CD14-positive monocyte (primary cell): ENCODE measurements around the gene TMEM60. TPM values are rescaled to one million over a fixed set of nuclear protein-coding genes. Genes with fewer than 3 reads are reported as not detected.

Source experiments
- DNase-seq, 3 donors: peaks; one replicate each; pipeline ENCODE4 v3.0.0-alpha.2; 2011 to 2022
- H2AFZ ChIP-seq: 2 replicates; pipeline ENCODE4 v1.6.0; 2012; ENCODE audit warnings: mild to moderate bottlenecking, low read depth, low read length, inconsistent platforms; ENCODE audit not compliant: insufficient read depth, poor library complexity, severe bottlenecking
- H3K27ac ChIP-seq, 2 donors: 1 replicate in 1 of 2; 2 replicates in 1 of 2; pipeline ENCODE4 v1.5.1; 2012 to 2013; ENCODE audit warnings: low read length in 2 of 2, control low read depth in 1 of 2, inconsistent platforms in 1 of 2, low read depth in 1 of 2, mild to moderate bottlenecking in 1 of 2
- H3K27me3 ChIP-seq, 2 donors: one replicate each; pipeline versions ENCODE4 v1.6.0 to v1.6.1; 2011 to 2013; ENCODE audit warnings: low read length in 2 of 2; ENCODE audit not compliant: control insufficient read depth in 2 of 2, insufficient read depth in 2 of 2
- H3K36me3 ChIP-seq, 2 donors: replicated peaks in 1 of 2; 1 replicate in 1 of 2; 2 replicates in 1 of 2; pipeline versions ENCODE4 v1.5.1 to v1.6.1; 2012 to 2013; ENCODE audit warnings: low read length in 2 of 2, control low read depth in 1 of 2, inconsistent platforms in 1 of 2, mild to moderate bottlenecking in 1 of 2; ENCODE audit not compliant: insufficient read depth in 2 of 2, control insufficient read depth in 1 of 2
- H3K4me1 ChIP-seq, 2 donors: 1 replicate in 1 of 2; 2 replicates in 1 of 2; pipeline versions ENCODE4 v1.5.1 to v1.6.1; 2012 to 2013; ENCODE audit warnings: low read length in 2 of 2, control low read depth in 1 of 2, inconsistent platforms in 1 of 2, mild to moderate bottlenecking in 1 of 2, moderate library complexity in 1 of 2; ENCODE audit not compliant: insufficient read depth in 2 of 2, control insufficient read depth in 1 of 2
- H3K4me2 ChIP-seq: replicated peaks from 2 replicates; pipeline ENCODE3; 2012; ENCODE audit warnings: low read length, moderate library complexity, mild to moderate bottlenecking; ENCODE audit not compliant: poor library complexity, severe bottlenecking; ENCODE audit errors: extremely low read depth
- H3K4me3 ChIP-seq, 3 experiments: fragments of 200-600 bp in 1 of 3; sonication (generic) in 1 of 3; replicated peaks in 1 of 3; 1 replicate in 2 of 3; 2 replicates in 1 of 3; pipeline ENCODE4 v1.5.1; 2011 to 2013; ENCODE audit warnings: low read length in 3 of 3, mild to moderate bottlenecking in 3 of 3, control low read depth in 2 of 3, low read depth in 2 of 3, inconsistent platforms in 1 of 3, moderate library complexity in 1 of 3
- H3K79me2 ChIP-seq: 2 replicates; pipeline ENCODE4 v1.6.0; 2012; ENCODE audit warnings: mild to moderate bottlenecking, control low read depth, inconsistent platforms, low read length, moderate library complexity; ENCODE audit not compliant: insufficient read depth
- H3K9ac ChIP-seq: 2 replicates; pipeline ENCODE4 v1.6.0; 2017; ENCODE audit warnings: low read length, mild to moderate bottlenecking; ENCODE audit not compliant: insufficient read depth, poor library complexity, severe bottlenecking
- H3K9me3 ChIP-seq, 2 donors: replicated peaks in 1 of 2; 1 replicate in 1 of 2; 2 replicates in 1 of 2; pipeline versions ENCODE4 v1.5.1 to v1.6.1; 2012 to 2013; ENCODE audit warnings: low read length in 2 of 2, control low read depth in 1 of 2; ENCODE audit not compliant: control insufficient read depth in 1 of 2, insufficient read depth in 1 of 2
- H4K20me1 ChIP-seq: 2 replicates; pipeline ENCODE4 v1.6.0; 2012; ENCODE audit warnings: mild to moderate bottlenecking, low read length, control low read depth, moderate library complexity; ENCODE audit not compliant: insufficient read depth
- H3K27ac Mint-ChIP-seq, 7 donors: one replicate each; pipeline ENCODE4 v1.8.0; 2020; ENCODE audit warnings: mild to moderate bottlenecking in 7 of 7, mixed read lengths in 7 of 7, moderate library complexity in 6 of 7, inconsistent platforms in 2 of 7
- H3K27me3 Mint-ChIP-seq, 3 donors: one replicate each; pipeline ENCODE4 v1.8.0; 2021 to 2022; ENCODE audit warnings: low read depth in 3 of 3, mild to moderate bottlenecking in 3 of 3, mixed read lengths in 3 of 3, moderate library complexity in 3 of 3, inconsistent platforms in 1 of 3
- H3K36me3 Mint-ChIP-seq, 2 donors: one replicate each; pipeline ENCODE4 v1.8.0; 2020; ENCODE audit warnings: mixed read lengths in 2 of 2, inconsistent platforms in 1 of 2, mild to moderate bottlenecking in 1 of 2
- H3K4me1 Mint-ChIP-seq: one replicate; pipeline ENCODE4 v1.8.0; 2020; ENCODE audit warnings: mild to moderate bottlenecking, mixed read lengths
- H3K4me3 Mint-ChIP-seq, 2 donors: one replicate each; pipeline ENCODE4 v1.8.0; 2020; ENCODE audit warnings: mild to moderate bottlenecking in 2 of 2, mixed read lengths in 2 of 2, moderate library complexity in 1 of 2
- H3K9me3 Mint-ChIP-seq, 7 donors: one replicate each; pipeline ENCODE4 v1.8.0; 2020 to 2022; ENCODE audit warnings: mixed read lengths in 7 of 7, mild to moderate bottlenecking in 6 of 7, moderate library complexity in 6 of 7, inconsistent platforms in 2 of 7
- CTCF ChIP-seq: fragments of 200-600 bp; IDR thresholded peaks from one replicate; pipeline ENCODE4 v1.8.0; 2022; ENCODE audit warnings: antibody characterized with exemption, mild to moderate bottlenecking
- WGBS: methylation state at CpG from one replicate; pipeline ENCODE4 v1.1.5; 2013; ENCODE audit warnings: missing lambda C conversion rate; ENCODE audit not compliant: insufficient coverage; 5-methylcytosine and 5-hydroxymethylcytosine counted together
- intact Hi-C, 2 donors: fragments of 100-400 bp; cut with micrococcal nuclease; formaldehyde crosslinking; loops; one replicate each; pipeline versions ENCODE4 v1.15.0 to v1.15.1; 2023
- polyA plus RNA-seq, 3 donors: library from polyadenylated mRNA; depleted of rRNA in 1 of 3; unstranded in 2 of 3; stranded (reverse) in 1 of 3; fragments of 300-500 nt in 2 of 3; fragments of >200 nt in 1 of 3; fragmentation: Illumina TruSeq in 2 of 3; gene quantifications; 1 replicate in 2 of 3; 2 replicates in 1 of 3; pipeline ENCODE4 v1.2.3, GENCODE V29; 2012 to 2021

TMEM60 gene
- polyA plus RNA-seq, 3 donors, result 5.5 to 27.6 (median 25.6) TPM

DNA sequence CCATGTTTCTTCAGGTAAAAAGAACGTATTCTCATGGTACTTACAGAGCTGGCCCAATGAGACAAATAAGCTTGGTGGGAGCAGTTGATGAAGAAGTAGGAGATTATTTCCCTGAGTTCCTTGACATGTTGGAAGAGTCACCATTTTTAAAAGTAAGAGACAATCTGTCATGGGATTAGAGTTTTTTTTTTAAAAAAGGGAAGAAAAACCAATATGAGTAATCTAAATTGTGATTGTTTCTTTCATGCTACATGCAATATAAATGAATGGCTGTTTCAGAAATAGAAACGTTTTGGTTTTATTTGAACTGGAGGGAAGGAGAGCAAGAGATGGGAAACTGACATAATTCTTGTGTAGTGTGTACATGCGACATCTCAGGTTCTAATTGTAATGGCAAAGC, 32.8 kb downstream of the TMEM60 start:
- H3K9me3 Mint-ChIP-seq, result no peaks in the 10 kb centered on the region
- no peak overlapping the region for H2AFZ ChIP-seq
- H3K9ac ChIP-seq, result no peak overlapping the region
- peaks cover 21 to 58% of the 10 kb centered on the region in 2 donors for H3K36me3 ChIP-seq
- peak overlapping the region in 5 of 7 donors; percentile 0 to 32 (median 3) for H3K27ac Mint-ChIP-seq
- peak overlapping the region in 1 of 2 donors; percentile 36 for H3K27ac ChIP-seq
- H3K36me3 Mint-ChIP-seq, result peaks cover 30 to 49% of the 10 kb centered on the region in 2 donors
- peaks cover 67% of the 10 kb centered on the region for H3K79me2 ChIP-seq
- no peak overlapping the region for H3K4me3 Mint-ChIP-seq
- WGBS, result no CpG with 5 or more reads among the region's 3 CpGs
- no peak for DNase-seq
- H3K4me1 ChIP-seq, result no peaks in the 10 kb centered on the region
- H3K4me3 ChIP-seq, result no peak overlapping the region
- no peak overlapping the region for H3K4me2 ChIP-seq
- no peaks in the 10 kb centered on the region for H3K27me3 ChIP-seq
- no peaks in the 10 kb centered on the region for H3K9me3 ChIP-seq
- peaks cover 57% of the 10 kb centered on the region for H4K20me1 ChIP-seq
- H3K4me1 Mint-ChIP-seq, result peaks cover 10% of the 10 kb centered on the region
- H3K27me3 Mint-ChIP-seq, result peaks cover 0 to 2% (median 0%) of the 10 kb centered on the region in 3 donors
- TF ChIP-seq CTCF, result no peak
- intact Hi-C loops, result no loop called here

- Histone ChIP-seq H3K4me1 (no peaks in the 10 kb centered on the region), H3K79me2 (peaks cover 98% of the 10 kb centered on the region), H3K4me3 (no peak overlapping the region), H2AFZ (no peak overlapping the region), H3K36me3 (peaks cover 0 to 32% of the 10 kb centered on the region in 2 donors), H3K9ac (no peak overlapping the region), H3K27ac (no peak overlapping the region), H3K27me3 (no peaks in the 10 kb centered on the region), H4K20me1 (peaks cover 85% of the 10 kb centered on the region), H3K9me3 (no peaks in the 10 kb centered on the region), H3K4me2 (no peak overlapping the region)
- 83% methylated on average over 1 of the region's 10 CpGs for WGBS
- peaks cover 9 to 10% of the 10 kb centered on the region in 2 donors for H3K36me3 Mint-ChIP-seq
- no peak for TF ChIP-seq CTCF
- peak overlapping the region in 3 of 7 donors; percentile 39 to 46 (median 44) for H3K27ac Mint-ChIP-seq
- no peaks in the 10 kb centered on the region for H3K27me3 Mint-ChIP-seq
- no peak for DNase-seq
- H3K4me3 Mint-ChIP-seq, result no peak overlapping the region
- intact Hi-C loops, result no loop called here
- no peaks in the 10 kb centered on the region for H3K9me3 Mint-ChIP-seq
- H3K4me1 Mint-ChIP-seq, result peaks cover 14% of the 10 kb centered on the region
Observed at GRCh38 chr7:77760809-77761453, 37.3 kb downstream of the TMEM60 start.
